B cell (primary cell): ENCODE measurements around the gene GPR137C. TPM values are rescaled to one million over a fixed set of nuclear protein-coding genes. Genes with fewer than 3 reads are reported as not detected.

ENCODE experiments used
- ATAC-seq: fragments of 200-7000 bp; cut with Tn5 transposase; one replicate; pipeline ENCODE4 v1.10.0; 2021; ENCODE audit warnings: low read depth, mild to moderate bottlenecking, moderate number of reproducible peaks, moderate library complexity
- CTCF ChIA-PET: fragments of 350-600 bp; sonication (Branson Sonifier 250); formaldehyde crosslinking; loops from one replicate; lab custom pipeline; 2021; ENCODE audit warnings: antibody characterized with exemption, inconsistent platforms; lab: Charles Lee
- POLR2A ChIA-PET: fragments of 350-600 bp; sonication (Branson Sonifier 250); formaldehyde crosslinking; loops from one replicate; lab custom pipeline; 2021; ENCODE audit warnings: antibody characterized with exemption; lab: Charles Lee
- DNase-seq: peaks from one replicate; pipeline ENCODE4 v3.0.0; 2013
- H2AFZ ChIP-seq: 2 replicates; pipeline ENCODE4 v1.6.1; 2012; ENCODE audit warnings: mild to moderate bottlenecking, low read depth, low read length; ENCODE audit not compliant: insufficient read depth, poor library complexity, severe bottlenecking
- H3K27ac ChIP-seq, 2 donors: 1 replicate in 1 of 2; 2 replicates in 1 of 2; pipeline ENCODE4 v1.5.1; 2012 to 2013; ENCODE audit warnings: low read length in 2 of 2, mild to moderate bottlenecking in 2 of 2, moderate library complexity in 1 of 2
- H3K27me3 ChIP-seq, 4 experiments: fragments of 200-600 bp in 1 of 4; sonication (generic) in 1 of 4; replicated peaks in 1 of 4; 1 replicate in 2 of 4; 2 replicates in 2 of 4; pipeline versions ENCODE4 v1.6.1 to v1.7.0; 2013 to 2016; ENCODE audit warnings: low read length in 3 of 4, mild to moderate bottlenecking in 2 of 4, mixed read lengths in 1 of 4, moderate library complexity in 1 of 4; ENCODE audit not compliant: insufficient read depth in 4 of 4, control insufficient read depth in 3 of 4; ENCODE audit errors: control extremely low read depth in 1 of 4
- H3K36me3 ChIP-seq, 2 experiments: replicated peaks in 1 of 2; 1 replicate in 1 of 2; 2 replicates in 1 of 2; pipeline versions ENCODE4 v1.6.1 to v1.7.1; 2013; ENCODE audit warnings: low read length in 1 of 2; ENCODE audit not compliant: insufficient read depth in 2 of 2, control insufficient read depth in 1 of 2; ENCODE audit errors: control extremely low read depth in 1 of 2, extremely low read depth in 1 of 2
- H3K4me1 ChIP-seq, 2 donors: fragments of 200-600 bp in 1 of 2; sonication (generic) in 1 of 2; 1 replicate in 1 of 2; 2 replicates in 1 of 2; pipeline versions ENCODE4 v1.5.1 to v1.6.1; 2013 to 2017; ENCODE audit warnings: low read length in 2 of 2; ENCODE audit not compliant: control insufficient read depth in 2 of 2, insufficient read depth in 2 of 2
- H3K4me2 ChIP-seq: replicated peaks from 2 replicates; pipeline ENCODE3; 2012; ENCODE audit warnings: mild to moderate bottlenecking, low read depth, low read length; ENCODE audit not compliant: poor library complexity, severe bottlenecking
- H3K4me3 ChIP-seq, 5 experiments: fragments of 200-600 bp in 1 of 5; sonication (generic) in 1 of 5; 1 replicate in 3 of 5; 2 replicates in 2 of 5; pipeline versions ENCODE4 v1.5.1 to v1.7.0; 2011 to 2016; ENCODE audit warnings: low read length in 4 of 5, mild to moderate bottlenecking in 4 of 5, low read depth in 2 of 5, control low read depth in 1 of 5, moderate library complexity in 1 of 5; ENCODE audit not compliant: insufficient read depth in 1 of 5; ENCODE audit errors: control extremely low read depth in 1 of 5, extremely low read depth in 1 of 5
- H3K79me2 ChIP-seq: fragments of 200-600 bp; sonication (generic); one replicate; pipeline ENCODE4 v1.6.0; 2016; ENCODE audit warnings: low read length; ENCODE audit not compliant: control insufficient read depth, insufficient read depth
- H3K9ac ChIP-seq: fragments of 200-600 bp; sonication (generic); 2 replicates; pipeline ENCODE4 v1.6.1; 2017; ENCODE audit warnings: mild to moderate bottlenecking, low read length, moderate library complexity
- H3K9me3 ChIP-seq, 3 donors: one replicate each; pipeline versions ENCODE4 v1.6.1 to v1.7.1; 2013; ENCODE audit warnings: low read length in 2 of 3; ENCODE audit not compliant: control insufficient read depth in 2 of 3, insufficient read depth in 1 of 3; ENCODE audit errors: control extremely low read depth in 1 of 3
- H4K20me1 ChIP-seq: 2 replicates; pipeline ENCODE4 v1.6.0; 2012; ENCODE audit warnings: mild to moderate bottlenecking, low read length; ENCODE audit not compliant: insufficient read depth, control insufficient read depth, poor library complexity, severe bottlenecking
- H3K27ac Mint-ChIP-seq: one replicate; pipeline ENCODE4 v1.8.0; 2021; ENCODE audit warnings: mixed read lengths
- H3K27me3 Mint-ChIP-seq: one replicate; pipeline ENCODE4 v1.8.0; 2021; ENCODE audit warnings: mixed read lengths
- H3K4me1 Mint-ChIP-seq: one replicate; pipeline ENCODE4 v1.8.0; 2021; ENCODE audit warnings: mixed read lengths
- H3K4me3 Mint-ChIP-seq: one replicate; pipeline ENCODE4 v1.8.0; 2021; ENCODE audit warnings: mixed read lengths
- H3K9me3 Mint-ChIP-seq: one replicate; pipeline ENCODE4 v1.8.0; 2022; ENCODE audit warnings: mixed read lengths; ENCODE audit not compliant: insufficient read depth
- CTCF ChIP-seq: fragments of 200-600 bp; IDR thresholded peaks from one replicate; pipeline ENCODE4 v1.8.0; 2022; ENCODE audit warnings: antibody characterized with exemption, mild to moderate bottlenecking
- EZH2 ChIP-seq: IDR thresholded peaks from 2 replicates; pipeline ENCODE4 v1.6.1; 2012; ENCODE audit warnings: borderline replicate concordance, low read depth, mild to moderate bottlenecking, moderate library complexity, low read length; ENCODE audit not compliant: insufficient read depth, poor library complexity, severe bottlenecking
- WGBS: methylation state at CpG from one replicate; pipeline ENCODE4 v1.1.5; 2013; ENCODE audit warnings: missing lambda C conversion rate; ENCODE audit not compliant: insufficient coverage; 5-methylcytosine and 5-hydroxymethylcytosine counted together
- intact Hi-C: fragments of 100-400 bp; cut with micrococcal nuclease; formaldehyde crosslinking; loops from one replicate; pipeline ENCODE4 v1.10.0; 2022
- polyA plus RNA-seq: library from polyadenylated mRNA; depleted of rRNA; stranded (reverse); fragments of >200 nt; gene quantifications from 2 replicates; pipeline ENCODE4 v1.2.3, GENCODE V29; 2012
- total RNA-seq, 2 donors: library from RNA; stranded (reverse); fragments of 120-200 nt in 1 of 2; gene quantifications; 1 replicate in 1 of 2; 2 replicates in 1 of 2; pipeline versions ENCODE4 v1.2.3 to v1.2.4, GENCODE V29; 2013 to 2022

Gene GPR137C
- total and polyA plus RNA-seq, 2 donors (not counting 1 experiment from before 2014, with no cell fraction given): 0.06 to 0.67 TPM

GRCh38 chr14:52640137-52640536 lies 87.5 kb downstream of the GPR137C start:
- no peak for ATAC-seq
- Mint-ChIP-seq H3K9me3 (no peaks in the 10 kb centered on the region), H3K4me3 (no peak overlapping the region), H3K4me1 (no peaks in the 10 kb centered on the region), H3K27ac (no peak overlapping the region), H3K27me3 (no peaks in the 10 kb centered on the region)
- no peaks in the 10 kb centered on the region for H3K27me3 ChIP-seq
- no peaks in the 10 kb centered on the region for H4K20me1 ChIP-seq
- peaks cover 3 to 14% of the 10 kb centered on the region in 2 experiments for H3K36me3 ChIP-seq
- no peak overlapping the region for H3K27ac ChIP-seq
- H3K79me2 ChIP-seq: no peaks in the 10 kb centered on the region
- 98% methylated on average over 4 of the region's 4 CpGs for WGBS
- H3K9ac ChIP-seq: no peak overlapping the region
- POLR2A ChIA-PET: no interaction called here
- H3K4me2 ChIP-seq: no peak overlapping the region
- CTCF ChIA-PET: no interaction called here
- no peak for DNase-seq
- peaks cover 0 to 1% (median 0%) of the 10 kb centered on the region in 3 donors for H3K9me3 ChIP-seq
- TF ChIP-seq EZH2 (no peak), CTCF (no peak)
- no peak overlapping the region for H3K4me3 ChIP-seq
- H2AFZ ChIP-seq: no peak overlapping the region
- intact Hi-C loops: no loop called here
- H3K4me1 ChIP-seq: no peaks in the 10 kb centered on the region

DNA sequence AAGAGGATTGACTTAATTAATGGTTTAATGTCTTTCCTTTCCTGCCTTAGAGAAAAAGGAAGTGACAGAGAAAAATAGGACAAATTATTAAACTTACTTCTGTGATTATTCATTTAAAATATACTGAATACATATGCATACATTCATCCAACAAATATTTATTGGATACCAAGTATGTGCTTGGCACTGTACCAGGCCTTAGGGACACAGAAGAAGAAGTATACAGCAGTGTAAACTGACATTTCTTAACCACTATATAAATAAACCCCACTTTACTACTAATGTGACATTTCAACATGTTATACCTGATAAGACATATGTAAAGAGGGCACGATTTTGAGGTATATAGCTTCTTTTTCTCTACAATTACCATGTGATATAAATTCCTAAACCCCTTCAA lies 89.1 kb downstream of the GPR137C start:
- DNase-seq (no peak), ATAC-seq (no peak)
- Histone ChIP-seq H3K36me3 (peaks cover 3 to 27% of the 10 kb centered on the region in 2 experiments), H3K9ac (no peak overlapping the region), H4K20me1 (no peaks in the 10 kb centered on the region), H3K27me3 (no peaks in the 10 kb centered on the region), H2AFZ (no peak overlapping the region), H3K4me2 (no peak overlapping the region), H3K4me1 (no peaks in the 10 kb centered on the region), H3K79me2 (no peaks in the 10 kb centered on the region), H3K9me3 (peaks cover 0 to 1% (median 0%) of the 10 kb centered on the region in 3 donors), H3K27ac (no peak overlapping the region), H3K4me3 (no peak overlapping the region)
- ChIA-PET CTCF (no interaction called here), POLR2A (no interaction called here)
- H3K27ac Mint-ChIP-seq: no peak overlapping the region
- intact Hi-C loops: no loop called here
- no peak overlapping the region for H3K4me3 Mint-ChIP-seq
- no peaks in the 10 kb centered on the region for H3K9me3 Mint-ChIP-seq
- H3K4me1 Mint-ChIP-seq: no peaks in the 10 kb centered on the region
- WGBS: no CpG with 5 or more reads among the region's 1 CpG
- H3K27me3 Mint-ChIP-seq: no peaks in the 10 kb centered on the region
- no peak for TF ChIP-seq EZH2
- TF ChIP-seq CTCF: no peak
